Measurements from ENCODE around the gene IDH3B.

The IDH3B gene

GRCh38 chr20:2610326-2610725 is 53.7 kb downstream of the IDH3B start:
- no peak for DNase-seq (ENCODE audit: low read depth)
- Histone ChIP-seq H3K4me3 (ENCODE audit: low read length) (no peak overlapping the region), H3K4me1 (ENCODE audit: control insufficient read depth, insufficient read depth, low read length) (no peaks in the 10 kb centered on the region), H3K27me3 (replicated peaks; ENCODE audit: control insufficient read depth, insufficient read depth, low read length) (peaks cover 4% of the 10 kb centered on the region), H3K36me3 (ENCODE audit: control insufficient read depth, insufficient read depth, low read length, severe bottlenecking) (no peaks in the 10 kb centered on the region), H3K9ac (ENCODE audit: low read length) (no peak overlapping the region), H3K9me3 (ENCODE audit: control insufficient read depth, low read length) (peaks cover 33% of the 10 kb centered on the region)
